ENCODE data around the gene ATG7.

ATG7 gene

GRCh38 chr3:11560746-11561145, 288.5 kb downstream of the ATG7 start:
- no peak overlapping the region for H3K4me3 ChIP-seq (ENCODE audit: low read depth, low read length)
- no peak for TF ChIP-seq MAX (IDR thresholded peaks at IDR 0.05; ENCODE audit: low read depth, low read length)
- no peak for DNase-seq (ENCODE audit: low read depth)

GRCh38 chr3:11562277-11562881, 290.2 kb downstream of the ATG7 start:
- TF ChIP-seq MAX (IDR thresholded peaks at IDR 0.05; ENCODE audit: low read depth, low read length) (no peak), CTCF (IDR thresholded peaks at IDR 0.05; ENCODE audit: low read depth, low read length) (no peak), MYC (IDR thresholded peaks at IDR 0.05; ENCODE audit: low read depth, low read length) (no peak), POLR2A (IDR thresholded peaks at IDR 0.05; ENCODE audit: extremely low read depth, insufficient read length) (no peak)
- DNase-seq (ENCODE audit: low read depth) = no peak
- H3K4me3 ChIP-seq (ENCODE audit: low read depth, low read length) = no peak overlapping the region

GRCh38 chr3:11563159-11563864, 291.1 kb downstream of the ATG7 start:
- TF ChIP-seq POLR2A (IDR thresholded peaks at IDR 0.05; ENCODE audit: extremely low read depth, insufficient read length) (no peak), MAX (IDR thresholded peaks at IDR 0.05; ENCODE audit: low read depth, low read length) (no peak), CTCF (IDR thresholded peaks at IDR 0.05; ENCODE audit: low read depth, low read length) (no peak), MYC (IDR thresholded peaks at IDR 0.05; ENCODE audit: low read depth, low read length) (no peak)
- no peak overlapping the region for H3K4me3 ChIP-seq (ENCODE audit: low read depth, low read length)
- DNase-seq (ENCODE audit: low read depth) = no peak

GRCh38 chr3:11563865-11564185, 291.6 kb downstream of the ATG7 start:
- no peak for DNase-seq (ENCODE audit: low read depth)
- TF ChIP-seq MAX (IDR thresholded peaks at IDR 0.05; ENCODE audit: low read depth, low read length) (no peak), POLR2A (IDR thresholded peaks at IDR 0.05; ENCODE audit: extremely low read depth, insufficient read length) (no peak), CTCF (IDR thresholded peaks at IDR 0.05; ENCODE audit: low read depth, low read length) (no peak), MYC (IDR thresholded peaks at IDR 0.05; ENCODE audit: low read depth, low read length) (no peak)

GRCh38 chr3:11564577-11565001, 292.4 kb downstream of the ATG7 start:
- TF ChIP-seq CTCF (IDR thresholded peaks at IDR 0.05; ENCODE audit: low read depth, low read length) = no peak
- TF ChIP-seq POLR2A (IDR thresholded peaks at IDR 0.05; ENCODE audit: extremely low read depth, insufficient read length) = no peak
- TF ChIP-seq MAX (IDR thresholded peaks at IDR 0.05; ENCODE audit: low read depth, low read length) = no peak
- TF ChIP-seq MYC (IDR thresholded peaks at IDR 0.05; ENCODE audit: low read depth, low read length) = no peak
- DNase-seq (ENCODE audit: low read depth) = no peak
- H3K4me3 ChIP-seq (ENCODE audit: low read depth, low read length) = no peak overlapping the region

More at GRCh38 chr3:11563865-11564185, 291.6 kb downstream of the ATG7 start:
- no peak overlapping the region for H3K4me3 ChIP-seq (ENCODE audit: low read depth, low read length)

- TF ChIP-seq CTCF (IDR thresholded peaks at IDR 0.05; ENCODE audit: low read depth, low read length) (no peak), MYC (IDR thresholded peaks at IDR 0.05; ENCODE audit: low read depth, low read length) (no peak), POLR2A (IDR thresholded peaks at IDR 0.05; ENCODE audit: extremely low read depth, insufficient read length) (no peak), MAX (IDR thresholded peaks at IDR 0.05; ENCODE audit: low read depth, low read length) (no peak)
- DNase-seq (ENCODE audit: low read depth) = no peak
- H3K4me3 ChIP-seq (ENCODE audit: low read depth, low read length) = no peak overlapping the region
These were observed 292.9 kb downstream of the ATG7 start for GRCh38 chr3:11565072-11565471.

Measured in NB4 (cell line).